GM10248 (cell line): Measurements from ENCODE around the gene FLYWCH1.

Source experiments
- CTCF ChIA-PET: fragments of 300-600 bp; sonication (Branson Sonifier 250); formaldehyde crosslinking; extraction: SDS; loops from one replicate; lab custom pipeline; 2021; ENCODE audit warnings: antibody characterized with exemption; lab: Yijun Ruan, JAX
- POLR2A ChIA-PET: fragments of 350-650 bp; sonication (Branson Sonifier 250); formaldehyde crosslinking; extraction: SDS; loops from one replicate; lab custom pipeline; 2020; ENCODE audit warnings: antibody characterized with exemption; lab: Yijun Ruan, JAX
- DNase-seq: peaks from one replicate; pipeline ENCODE4 v3.0.0; 2012; ENCODE audit errors: extremely low spot score
- TF ChIP-seq, protein P1 (sequence below): IDR thresholded peaks from 2 replicates; pipeline ENCODE4 v1.5.1; 2012; ENCODE audit warnings: mild to moderate bottlenecking, low read depth; ENCODE audit errors: extremely low read depth, missing control alignments, control extremely low read depth

Gene FLYWCH1

DNA sequence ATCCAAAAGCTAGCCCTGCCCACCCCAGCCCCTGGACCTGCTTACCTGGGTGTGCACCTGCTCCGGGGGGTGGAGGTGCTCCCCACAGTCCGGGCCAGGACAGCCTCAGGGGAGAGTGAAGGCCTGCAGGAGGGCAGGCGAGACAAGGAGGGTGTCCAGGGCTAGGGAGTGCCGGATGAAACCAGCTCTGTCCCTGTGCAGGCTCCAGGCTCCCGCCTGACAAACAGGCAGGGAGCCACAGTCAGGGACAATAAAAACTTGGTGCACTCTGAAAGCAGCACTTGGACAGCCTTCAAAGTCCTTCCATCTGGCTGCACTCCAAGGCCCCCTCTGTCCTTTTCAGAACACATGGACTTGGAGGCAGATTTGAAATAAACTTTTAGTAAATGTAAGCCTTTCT, 61.4 kb downstream of the FLYWCH1 start:
- ChIA-PET POLR2A (no interaction called here), CTCF (interaction anchor here (2.1 to 2.3 kb wide), 3 partner anchors 10 to 46 kb away, joined by 5 to 11 read pairs (median 7); partner anchors contain the start of gene KREMEN2)
- no peak for DNase-seq
- TF ChIP-seq, protein P1, sequence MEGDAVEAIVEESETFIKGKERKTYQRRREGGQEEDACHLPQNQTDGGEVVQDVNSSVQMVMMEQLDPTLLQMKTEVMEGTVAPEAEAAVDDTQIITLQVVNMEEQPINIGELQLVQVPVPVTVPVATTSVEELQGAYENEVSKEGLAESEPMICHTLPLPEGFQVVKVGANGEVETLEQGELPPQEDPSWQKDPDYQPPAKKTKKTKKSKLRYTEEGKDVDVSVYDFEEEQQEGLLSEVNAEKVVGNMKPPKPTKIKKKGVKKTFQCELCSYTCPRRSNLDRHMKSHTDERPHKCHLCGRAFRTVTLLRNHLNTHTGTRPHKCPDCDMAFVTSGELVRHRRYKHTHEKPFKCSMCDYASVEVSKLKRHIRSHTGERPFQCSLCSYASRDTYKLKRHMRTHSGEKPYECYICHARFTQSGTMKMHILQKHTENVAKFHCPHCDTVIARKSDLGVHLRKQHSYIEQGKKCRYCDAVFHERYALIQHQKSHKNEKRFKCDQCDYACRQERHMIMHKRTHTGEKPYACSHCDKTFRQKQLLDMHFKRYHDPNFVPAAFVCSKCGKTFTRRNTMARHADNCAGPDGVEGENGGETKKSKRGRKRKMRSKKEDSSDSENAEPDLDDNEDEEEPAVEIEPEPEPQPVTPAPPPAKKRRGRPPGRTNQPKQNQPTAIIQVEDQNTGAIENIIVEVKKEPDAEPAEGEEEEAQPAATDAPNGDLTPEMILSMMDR, result no peak

DNA sequence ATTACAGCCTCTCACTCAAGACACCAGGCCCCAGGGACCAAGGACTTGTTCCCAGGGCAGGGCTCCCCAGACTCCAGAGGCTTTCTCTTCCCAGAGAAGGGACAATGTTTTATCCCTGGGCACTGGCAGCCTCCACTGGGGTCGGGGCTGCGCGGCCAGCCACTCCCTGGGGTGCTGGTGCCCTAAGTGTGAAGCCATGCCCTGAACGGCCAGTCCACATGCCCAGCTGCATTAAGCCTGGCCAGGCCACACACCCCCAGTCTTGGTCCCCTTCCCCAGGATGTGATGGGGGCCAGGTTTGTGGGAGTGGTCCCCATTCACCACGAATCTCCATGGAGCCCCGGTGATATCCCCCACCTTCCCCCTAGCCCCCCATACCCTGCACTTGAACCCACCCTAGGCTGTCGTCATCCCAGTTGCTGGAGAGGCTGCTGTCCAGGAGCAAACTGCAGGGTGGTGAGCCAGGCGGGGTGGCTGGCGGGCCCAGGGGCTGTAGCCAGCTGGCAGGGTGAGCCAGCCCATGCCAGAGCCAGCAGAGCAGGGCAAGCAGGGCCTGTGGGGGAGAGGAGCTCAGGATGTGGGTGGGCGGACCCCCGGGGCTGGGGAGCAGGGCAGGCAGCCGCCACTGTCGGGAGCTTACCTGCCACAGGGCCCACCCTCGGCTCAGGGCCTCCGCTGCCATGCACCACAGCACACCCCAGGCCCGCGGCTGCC, 62.0 kb downstream of the FLYWCH1 start:
- CTCF ChIA-PET, result interaction anchor here (1.1 to 2.3 kb wide), 2 partner anchors 47 to 57 kb away, joined by 3 to 7 read pairs; no protein-coding TSS in a partner anchor
- POLR2A ChIA-PET, result no interaction called here
- TF ChIP-seq, protein P1, result no peak

DNA sequence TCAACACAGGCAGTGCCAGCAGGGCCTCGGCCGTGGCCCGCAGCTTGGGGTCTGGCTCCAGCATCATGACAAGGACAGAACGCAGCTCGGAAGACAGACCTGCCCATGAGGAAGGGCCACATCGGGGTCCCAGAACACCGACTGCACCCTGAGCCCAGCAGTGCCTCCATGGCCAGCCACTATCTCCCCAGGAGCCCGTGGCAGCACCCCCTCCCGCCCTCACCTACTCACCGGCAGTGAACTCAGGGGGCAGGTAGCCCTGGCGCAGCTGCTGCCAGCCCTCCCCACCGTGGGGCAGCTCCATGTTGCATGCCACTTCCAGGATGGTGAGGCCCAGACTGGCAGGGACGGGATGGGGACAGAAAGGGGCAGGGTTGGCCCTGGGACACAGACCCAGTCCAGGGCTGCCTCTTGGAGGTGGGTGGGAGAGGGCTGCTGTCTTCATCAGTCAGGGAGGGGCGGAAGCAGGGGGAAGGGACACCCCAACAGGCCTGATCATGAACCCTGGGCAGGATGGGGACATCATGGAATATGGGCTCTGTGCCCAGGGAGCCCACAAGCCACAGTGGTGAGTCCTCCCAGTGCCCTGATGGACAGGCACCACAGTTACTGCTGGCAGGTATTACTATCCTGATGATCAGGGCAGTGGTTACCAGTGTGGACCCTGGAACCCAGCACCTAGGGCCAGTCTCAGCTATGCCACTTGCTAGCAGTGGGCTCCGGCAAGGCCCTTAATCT, 62.8 kb downstream of the FLYWCH1 start:
- TF ChIP-seq, protein P1, result no peak
- ChIA-PET POLR2A (no interaction called here), CTCF (interaction anchor here (1.0 to 2.3 kb wide), 5 partner anchors 9 to 56 kb away, joined by 3 to 7 read pairs (median 3); no protein-coding TSS in a partner anchor)
- DNase-seq, result no peak

More for the DNA sequence above, 62.0 kb downstream of the FLYWCH1 start:
- DNase-seq, result no peak

DNA sequence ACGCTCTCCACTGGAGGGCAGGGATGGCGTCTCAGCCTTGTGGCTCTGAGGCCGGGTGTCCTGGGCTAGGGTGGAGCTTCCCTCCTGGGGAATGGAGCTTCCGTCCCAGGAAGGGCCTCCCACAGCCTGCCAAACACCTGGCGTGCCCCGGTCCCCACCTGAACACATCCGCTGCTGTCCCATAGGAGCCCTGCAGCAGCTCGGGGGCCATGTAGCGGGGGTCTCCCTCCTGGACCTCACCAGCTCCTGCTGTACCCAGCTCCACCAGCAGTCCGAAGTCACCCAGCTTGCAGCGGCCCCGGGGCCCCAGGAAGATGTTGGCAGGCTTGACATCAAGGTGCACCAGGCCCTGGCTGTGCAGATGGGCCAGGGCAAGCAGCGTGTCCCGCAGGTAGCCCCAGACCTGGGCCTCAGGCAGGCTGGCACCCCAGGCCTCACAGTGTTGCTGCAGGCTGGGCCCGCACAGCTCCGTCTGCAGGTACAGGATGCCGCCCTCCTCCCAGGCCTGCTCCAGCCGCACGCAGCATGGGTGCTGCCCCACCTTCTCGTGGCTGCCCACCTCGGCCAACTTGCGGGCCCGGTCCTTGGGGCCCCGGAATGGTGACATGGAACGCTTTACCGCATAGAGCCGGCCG, 63.5 kb downstream of the FLYWCH1 start:
- ChIA-PET POLR2A (no interaction called here), CTCF (interaction anchor here (1.0 to 1.1 kb wide), 4 partner anchors 8 to 56 kb away, joined by 3 to 4 read pairs (median 4); no protein-coding TSS in a partner anchor)
- TF ChIP-seq, protein P1, result no peak
- DNase-seq, result no peak

DNA sequence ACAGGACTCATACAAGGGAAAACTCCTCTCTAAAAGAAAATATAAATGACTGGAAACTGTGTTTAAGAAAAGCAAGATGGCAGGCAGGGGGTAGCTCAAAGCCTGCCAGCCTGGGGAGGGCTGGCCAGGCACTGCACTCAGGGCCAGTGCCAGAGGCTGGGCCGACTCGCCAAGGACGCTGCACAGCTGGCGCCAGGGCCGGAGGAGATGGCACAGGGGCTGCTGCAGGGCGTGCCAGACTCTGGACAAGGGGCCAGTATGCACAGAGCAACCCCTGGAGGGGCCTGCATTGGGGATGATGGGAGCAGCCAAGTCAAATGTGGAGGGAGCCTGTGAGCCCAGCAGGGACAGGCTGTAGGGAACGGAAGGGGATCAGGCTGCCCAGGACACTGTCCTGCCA, 64.5 kb downstream of the FLYWCH1 start:
- POLR2A ChIA-PET, result no interaction called here
- TF ChIP-seq, protein P1, result no peak
- CTCF ChIA-PET, result interaction anchor here (0.7 to 1.1 kb wide), 3 partner anchors 9 to 15 kb away, joined by 3 to 4 read pairs (median 3); no protein-coding TSS in a partner anchor
- DNase-seq, result no peak

DNA sequence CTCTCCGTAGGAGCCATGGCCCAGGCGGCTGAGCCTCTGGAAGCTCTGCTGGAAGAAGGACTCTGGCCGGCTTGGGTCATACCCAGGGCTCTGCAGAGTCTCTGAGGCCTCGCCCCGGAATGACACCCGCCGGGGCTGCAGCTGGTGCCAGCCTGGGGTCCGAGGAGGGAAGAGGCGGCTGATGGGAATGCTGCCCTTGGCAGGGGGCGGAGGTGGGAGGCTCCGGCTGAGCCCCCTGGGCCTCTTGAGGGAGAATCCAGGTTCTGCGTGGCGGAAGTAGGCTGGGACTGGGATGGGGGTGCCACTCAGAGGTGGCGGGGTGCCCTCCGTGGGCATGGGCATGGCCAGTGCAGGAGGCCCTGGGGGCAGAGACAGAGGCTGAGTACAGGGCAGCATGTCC, 64.9 kb downstream of the FLYWCH1 start:
- no peak for DNase-seq
- CTCF ChIA-PET, result interaction anchor here (0.7 to 0.9 kb wide), 2 partner anchors 9 to 14 kb away, joined by 3 read pairs; no protein-coding TSS in a partner anchor
- POLR2A ChIA-PET, result no interaction called here
- TF ChIP-seq, protein P1, result no peak
